Hepatic stellate cell (primary cell): ENCODE measurements around the gene SYP.
"Not testable (repeated sequence)": the region's sequence is repeated elsewhere in the genome, so short reads cannot be mapped to it uniquely, and the experiment has no call there.

Experiments
- DNase-seq: peaks from one replicate; pipeline ENCODE4 v3.0.0; 2011; ENCODE audit warnings: low spot score

Gene SYP

DNA sequence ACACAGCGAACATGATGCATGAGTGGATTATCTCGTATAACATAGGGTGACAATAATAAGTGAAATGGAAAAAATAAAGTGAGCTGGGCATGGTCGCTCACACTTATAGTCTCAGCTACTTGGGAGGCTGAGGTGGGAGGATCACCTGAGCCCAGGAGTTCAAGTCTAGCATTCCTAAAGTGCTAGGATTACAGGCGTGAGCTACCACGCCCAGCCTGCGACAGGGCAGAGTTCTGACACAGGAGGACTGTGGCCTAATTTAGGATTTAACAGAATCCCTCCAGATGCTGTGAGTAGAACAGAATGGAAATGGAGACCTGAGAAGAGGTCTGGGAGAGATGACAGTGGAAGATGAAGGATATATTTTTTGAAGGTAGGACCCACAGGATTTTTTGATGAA is 10.4 kb downstream of the SYP start:
- no peak for DNase-seq

DNA sequence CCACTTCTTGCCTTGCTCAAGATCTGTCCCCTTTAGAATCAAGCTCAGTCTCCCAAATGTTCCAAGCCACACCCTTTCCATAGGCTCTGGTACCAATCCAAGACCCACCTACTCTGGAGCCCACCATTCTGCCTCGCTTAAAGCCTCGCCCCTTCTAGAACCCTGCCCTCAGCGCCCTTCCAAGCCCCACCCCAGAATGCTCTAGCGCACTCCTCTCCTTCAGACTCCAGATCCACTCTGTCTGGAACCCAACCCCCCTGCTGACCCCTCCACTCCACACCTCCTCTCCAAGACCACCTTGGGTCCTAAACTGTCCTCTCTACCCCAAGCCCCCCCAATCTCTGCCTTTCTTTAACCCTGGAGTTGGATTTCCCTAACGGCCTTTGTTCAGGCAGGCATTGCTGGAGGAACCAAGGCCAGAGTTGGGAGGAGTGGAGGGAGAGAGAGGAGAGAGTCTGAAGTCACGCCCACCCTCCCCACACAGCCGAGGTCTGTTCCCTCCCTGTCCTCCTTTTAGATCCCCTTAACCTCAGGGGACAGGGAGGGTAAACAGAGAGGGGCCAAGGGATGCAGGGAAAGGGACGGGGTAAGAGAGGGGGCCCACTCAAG is 11.4 kb downstream of the SYP start:
- DNase-seq: no peak

DNA sequence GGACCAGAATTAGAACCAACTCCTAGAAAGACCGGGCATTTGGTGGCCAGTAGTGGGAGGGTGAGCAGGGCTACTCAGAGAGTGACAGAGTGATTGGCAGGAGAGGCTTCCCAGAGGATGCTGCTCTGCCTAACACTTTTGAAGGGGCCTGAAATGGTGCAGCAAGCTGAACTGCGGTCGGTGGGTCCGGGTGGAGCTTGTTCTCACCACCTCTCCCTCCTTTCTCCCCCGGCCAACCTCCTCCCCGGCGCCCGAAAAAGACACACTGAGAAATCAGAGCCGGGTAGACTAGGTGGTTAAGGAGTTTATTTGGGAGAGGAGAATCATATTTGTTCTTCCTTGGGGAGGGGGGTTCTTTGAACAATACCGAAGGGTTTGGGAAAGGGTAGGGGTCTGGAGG is 12.5 kb downstream of the SYP start:
- no peak for DNase-seq

DNA sequence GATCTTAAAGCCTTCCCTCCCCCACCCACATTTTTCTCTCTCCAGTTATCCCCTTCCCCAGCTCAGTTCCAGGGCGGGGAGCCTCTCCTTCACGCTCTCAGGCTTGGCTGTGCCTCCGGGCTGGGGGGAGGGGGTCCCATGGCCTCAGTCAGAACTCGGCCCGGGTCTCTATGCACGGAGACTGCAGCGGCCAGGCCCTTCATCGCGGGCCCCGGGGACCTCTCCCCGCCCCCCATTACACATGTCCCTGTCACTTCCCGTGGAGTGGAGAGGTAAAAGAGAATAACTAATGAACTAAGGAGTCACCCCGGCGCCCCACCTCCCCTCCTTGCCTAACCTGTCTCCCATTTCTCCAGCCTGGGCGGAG is 13.0 kb downstream of the SYP start:
- no peak for DNase-seq

DNA sequence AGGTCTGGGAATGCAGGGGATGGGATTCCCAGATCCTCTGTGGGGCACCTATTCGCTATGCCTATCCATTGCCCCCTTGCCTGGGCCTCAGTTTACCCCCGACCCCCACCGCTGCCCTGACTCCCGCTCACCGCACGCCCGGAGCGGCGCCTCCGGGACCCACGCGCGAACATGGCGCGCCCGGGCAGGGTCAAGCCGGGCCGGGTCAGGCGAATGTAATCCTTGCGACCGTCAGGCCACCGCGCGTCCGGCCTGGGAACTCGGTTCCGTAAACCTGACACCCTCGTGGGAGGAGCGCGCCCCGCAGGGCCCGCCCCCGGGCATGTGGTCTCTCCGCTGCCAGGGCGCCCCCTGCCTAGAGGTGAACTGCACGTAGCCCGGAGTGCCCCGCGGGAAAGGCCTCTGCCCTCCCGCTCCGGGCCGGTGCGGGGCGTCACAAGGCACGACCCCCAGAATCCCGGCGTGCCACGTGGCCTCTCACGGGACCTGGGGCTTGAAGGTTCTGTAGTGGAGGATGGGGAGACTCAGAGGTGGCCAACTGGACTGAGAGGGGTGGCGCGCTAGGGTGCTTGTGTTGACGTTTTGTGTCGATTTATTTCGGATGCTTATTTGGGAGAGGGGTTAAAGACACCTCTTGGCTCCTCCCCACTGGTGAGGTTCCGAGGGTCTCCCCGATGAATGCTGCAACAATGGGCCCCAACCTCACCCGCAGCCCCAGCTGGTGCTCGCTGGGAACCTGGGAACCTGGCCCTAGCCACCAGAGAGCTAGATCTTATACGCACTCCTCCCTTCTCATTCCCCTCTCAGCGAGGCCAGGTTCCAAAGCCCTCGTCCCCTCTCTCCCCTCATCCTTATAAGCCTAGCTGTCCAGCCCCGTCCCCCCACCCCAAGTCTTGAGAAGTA is 13.6 kb downstream of the SYP start, which contains the start of gene PRICKLE3:
TSS of gene PRICKLE3 (minus strand) at position 249 of the 903 bp plus-strand sequence. CDS start at position 173, 76 bp downstream.
- DNase-seq: peak; percentile 62

DNA sequence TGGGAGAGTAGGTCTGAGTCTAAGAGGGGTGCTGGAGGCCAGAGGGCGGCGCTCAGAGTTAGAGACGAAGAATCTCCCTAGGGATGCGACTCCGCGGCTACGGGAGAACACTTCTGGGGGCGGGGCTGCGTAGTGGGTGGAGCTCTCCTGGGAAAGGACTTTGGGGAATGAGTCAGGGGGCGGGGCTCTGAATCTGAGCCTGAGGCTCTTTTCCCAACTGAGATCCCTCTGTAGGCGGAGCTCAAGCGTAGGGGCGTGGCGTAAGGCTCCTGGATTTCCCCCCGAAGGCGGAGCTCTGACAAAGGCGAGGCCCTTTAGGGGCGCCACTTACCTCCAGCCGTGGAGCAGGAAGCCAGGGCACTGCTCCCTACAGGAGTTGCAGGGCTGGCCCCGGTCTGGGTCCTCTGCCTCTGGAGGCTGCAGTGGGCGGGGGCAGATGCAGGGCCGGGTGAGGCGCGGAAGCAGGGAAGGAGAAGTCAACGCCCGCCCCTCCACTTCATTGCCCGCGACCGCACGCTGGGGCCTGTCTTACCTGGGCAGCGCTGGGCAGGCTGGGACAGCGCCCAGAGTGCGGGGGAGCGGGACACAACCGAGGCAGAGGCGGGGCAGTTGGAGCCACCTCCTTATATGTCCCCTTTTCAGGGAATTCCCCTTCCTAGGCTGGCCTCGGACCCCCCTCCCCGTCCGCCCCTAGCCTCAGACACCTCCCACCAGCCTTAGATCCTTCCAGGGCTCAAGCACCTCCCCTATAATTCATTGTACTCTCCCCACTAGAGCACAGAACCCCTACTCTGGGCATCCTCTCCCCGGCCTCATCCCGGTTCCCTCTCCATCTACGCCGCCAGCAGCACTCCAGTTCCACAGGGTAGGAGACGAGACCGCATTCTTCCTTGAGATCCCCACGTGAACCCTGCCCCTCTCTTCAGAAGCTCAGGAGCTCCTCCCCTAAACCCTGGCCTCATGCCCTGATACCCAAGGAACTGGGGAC is 15.4 kb downstream of the SYP start:
- peak; percentile 83 for DNase-seq

DNA sequence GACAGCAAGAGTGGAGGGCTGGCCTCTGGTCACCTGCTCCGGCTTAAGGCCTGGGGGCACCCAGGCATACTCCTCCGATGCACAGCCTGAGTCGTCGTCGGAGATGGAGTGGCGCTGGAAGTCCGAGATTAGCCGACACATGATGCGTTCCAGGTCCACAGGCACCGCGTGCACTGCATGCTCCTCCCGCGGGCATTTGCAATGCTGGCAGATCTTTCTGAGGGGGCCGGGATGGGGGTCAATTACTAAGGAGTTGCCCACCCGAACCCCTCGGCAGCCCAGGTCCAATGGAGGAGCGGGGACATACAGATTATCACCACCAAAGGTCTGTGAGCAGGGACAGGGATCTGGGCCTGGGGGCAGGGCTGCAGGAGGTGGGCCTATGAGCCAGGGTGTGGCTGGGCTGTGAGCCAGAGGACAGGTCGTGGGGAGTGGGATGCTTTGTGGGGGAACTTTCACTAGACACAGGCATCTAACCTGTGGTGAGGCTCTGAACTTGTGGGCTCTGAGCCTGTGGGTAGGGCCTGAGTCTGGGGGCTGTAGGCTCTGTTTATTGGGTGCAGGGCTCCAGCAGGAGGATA is 16.2 kb downstream of the SYP start:
- DNase-seq: no peak

DNA sequence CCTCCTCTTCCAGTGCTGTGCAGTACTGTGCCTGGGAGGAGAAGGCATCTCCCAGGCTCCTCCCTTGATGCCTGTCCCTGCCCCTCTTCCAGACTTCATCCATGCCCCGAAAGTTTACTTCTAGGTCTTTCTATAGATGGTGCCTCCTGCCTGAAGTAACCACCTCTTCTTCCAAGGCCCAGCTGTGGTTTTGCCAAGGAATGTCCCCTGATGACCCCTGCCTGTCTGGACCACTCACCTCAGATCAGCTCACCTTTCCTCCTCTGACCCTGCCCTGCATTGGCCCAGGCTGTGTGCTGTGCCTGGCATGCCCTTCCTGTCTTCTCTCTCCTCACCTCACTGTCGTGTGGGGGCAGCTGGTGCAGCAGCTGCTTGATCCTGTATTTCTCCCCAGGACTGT is 20.6 kb downstream of the SYP start:
- DNase-seq: no peak

DNA sequence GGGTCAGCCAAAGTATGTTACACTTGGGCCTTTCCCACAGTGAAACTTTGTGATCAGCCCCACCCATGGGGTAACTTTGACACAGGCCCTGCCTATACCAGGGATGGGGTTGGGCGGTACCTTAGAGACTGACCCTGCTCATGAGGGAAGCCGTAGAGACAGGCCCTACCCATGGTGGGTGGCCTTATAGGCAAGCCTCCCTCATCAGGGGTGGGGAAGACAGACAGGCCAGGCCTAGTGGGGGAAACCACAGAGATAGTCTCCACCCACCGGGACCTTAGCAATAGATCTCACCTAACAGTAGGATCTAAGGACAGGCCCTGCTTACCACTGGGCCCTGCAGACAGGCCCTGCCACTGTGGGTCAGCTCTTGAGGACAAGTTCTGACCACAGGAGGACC is 21.5 kb downstream of the SYP start:
- no peak for DNase-seq

DNA sequence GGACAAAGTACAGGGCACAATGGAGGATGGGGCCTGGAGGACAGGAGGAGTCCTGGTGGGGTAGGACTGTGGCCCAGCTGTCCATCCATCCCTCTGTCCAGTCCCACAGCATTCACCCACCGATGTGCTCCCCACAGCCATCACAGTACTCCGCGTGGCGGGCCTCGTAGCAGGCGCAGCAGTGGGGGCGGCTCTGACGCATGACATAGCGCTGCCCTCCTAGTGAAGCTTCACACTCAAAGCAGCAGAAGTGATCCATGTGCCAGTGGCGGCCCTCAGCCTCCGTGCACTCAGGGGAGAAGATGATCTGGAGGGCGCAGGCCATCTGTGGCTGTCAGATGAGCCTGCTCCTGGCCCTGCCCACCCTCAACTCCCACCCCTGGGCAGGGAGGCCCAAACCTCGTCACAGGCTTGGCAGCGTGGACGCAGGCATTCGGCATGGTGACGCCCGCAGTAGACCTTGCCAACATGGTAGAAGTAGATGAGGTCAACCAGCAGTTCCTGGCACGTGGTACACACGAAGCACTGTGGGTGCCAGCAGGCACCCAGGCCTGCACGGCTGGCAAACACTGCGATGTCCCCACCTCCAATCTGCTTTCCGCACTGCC is 22.0 kb downstream of the SYP start:
- DNase-seq: no peak

DNA sequence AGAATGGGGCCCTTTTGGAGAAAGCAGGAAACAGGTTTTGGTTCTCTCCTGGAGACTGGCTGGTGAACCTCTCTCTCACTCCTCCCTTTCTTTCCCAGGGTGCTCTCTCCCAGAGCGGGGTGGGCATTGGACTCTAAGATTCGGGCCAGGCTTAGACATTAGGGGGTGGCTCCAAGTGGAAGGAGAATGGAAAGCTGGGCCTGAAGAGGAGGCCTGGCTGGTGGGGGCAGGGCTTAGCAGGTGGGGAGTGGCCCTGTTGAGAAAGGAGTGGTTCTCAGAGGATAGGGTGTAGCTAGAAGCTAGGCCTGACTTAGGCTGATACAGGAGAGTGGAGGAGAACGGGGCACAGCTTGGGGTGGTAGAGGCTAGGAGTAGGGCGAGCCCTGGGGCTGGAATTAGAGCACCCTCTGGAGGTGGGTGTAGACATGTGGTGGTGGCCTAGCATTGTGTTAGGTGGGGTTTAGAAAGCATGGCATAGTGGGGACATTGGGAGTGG is 22.6 kb downstream of the SYP start:
- no peak for DNase-seq

DNA sequence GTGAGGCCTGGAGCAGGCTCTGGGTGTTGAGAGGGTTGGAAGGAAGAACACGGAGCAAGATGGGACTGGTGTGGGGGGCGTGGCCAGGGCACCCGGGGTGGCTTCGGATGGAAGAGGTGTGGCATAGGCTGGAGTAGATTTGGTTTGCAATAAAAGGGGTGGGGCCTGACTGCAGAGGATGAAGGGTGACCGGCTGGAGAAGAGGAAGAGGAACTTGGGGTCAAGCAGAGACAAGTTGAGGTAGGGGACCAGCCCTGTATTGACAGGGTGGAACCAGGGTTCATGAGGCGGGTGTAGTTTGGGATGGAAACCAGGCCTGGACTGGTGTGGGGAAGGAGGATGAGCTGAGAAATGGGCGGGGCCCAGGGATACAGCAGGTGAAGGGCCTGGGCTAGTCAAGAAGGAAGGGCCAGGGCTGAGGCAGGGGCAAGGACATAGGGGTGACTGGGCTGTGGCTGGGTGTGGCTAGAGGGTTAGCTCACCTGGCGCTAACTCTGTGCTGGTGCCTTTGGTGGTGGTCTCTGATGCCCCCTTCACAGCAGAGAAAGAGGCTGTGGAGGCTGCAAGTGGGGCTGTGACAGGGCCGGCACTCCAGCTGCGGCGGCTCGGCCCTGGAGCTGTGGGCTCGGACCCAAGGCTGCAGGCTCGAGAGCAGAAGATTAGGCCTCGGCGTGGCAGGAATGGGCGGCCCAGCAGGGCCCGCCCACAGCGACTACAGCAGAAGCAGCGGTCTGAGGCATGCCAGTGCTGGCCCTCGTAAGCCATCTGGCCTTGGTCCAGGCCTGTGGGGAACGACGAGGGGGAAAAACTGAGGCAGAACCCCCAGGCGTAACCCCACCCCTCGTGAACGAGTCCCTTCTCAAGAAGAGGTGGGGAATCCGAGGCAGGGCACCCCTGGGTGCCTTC is 23.3 kb downstream of the SYP start:
- no peak for DNase-seq

DNA sequence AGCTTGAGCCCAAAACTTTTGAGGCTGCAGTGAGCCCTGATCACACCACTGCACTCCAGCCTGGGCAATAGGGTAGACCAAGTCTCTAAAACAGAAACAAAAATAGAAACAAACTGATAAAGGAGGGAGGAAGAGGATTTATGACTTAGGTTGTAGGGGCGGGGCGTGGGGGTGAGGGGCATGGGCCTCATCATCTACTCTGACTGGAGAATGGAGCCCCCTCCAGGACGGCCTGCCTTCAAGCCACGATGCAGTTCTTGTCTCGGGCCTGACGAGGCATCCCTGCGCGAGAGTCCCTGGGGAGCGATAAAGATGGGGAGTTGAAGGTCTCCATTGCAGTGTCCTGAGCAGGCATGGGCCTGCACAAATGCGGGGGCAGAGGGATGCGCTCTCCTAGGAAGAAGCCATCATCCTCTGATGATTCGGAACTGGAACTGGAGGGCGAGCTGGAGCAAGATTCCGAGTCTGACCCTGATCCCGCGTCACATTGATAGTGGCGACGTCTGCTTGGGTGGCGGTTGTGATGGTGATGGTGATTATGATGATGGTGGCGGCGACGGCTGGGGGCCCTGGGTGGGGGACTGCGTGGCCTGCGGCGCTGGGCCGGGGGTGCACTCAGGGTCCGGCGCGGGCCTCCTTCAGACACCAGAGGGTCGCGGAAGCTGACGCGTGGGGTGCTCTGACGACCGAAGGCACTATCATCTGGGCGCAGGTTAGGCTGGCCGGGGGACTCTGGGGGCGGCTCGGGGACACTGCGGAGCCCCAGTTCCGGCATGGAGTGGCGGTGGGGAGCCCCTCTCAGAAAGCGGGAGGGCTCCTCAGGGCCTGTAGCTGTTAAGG is 24.3 kb downstream of the SYP start:
- DNase-seq: no peak

DNA sequence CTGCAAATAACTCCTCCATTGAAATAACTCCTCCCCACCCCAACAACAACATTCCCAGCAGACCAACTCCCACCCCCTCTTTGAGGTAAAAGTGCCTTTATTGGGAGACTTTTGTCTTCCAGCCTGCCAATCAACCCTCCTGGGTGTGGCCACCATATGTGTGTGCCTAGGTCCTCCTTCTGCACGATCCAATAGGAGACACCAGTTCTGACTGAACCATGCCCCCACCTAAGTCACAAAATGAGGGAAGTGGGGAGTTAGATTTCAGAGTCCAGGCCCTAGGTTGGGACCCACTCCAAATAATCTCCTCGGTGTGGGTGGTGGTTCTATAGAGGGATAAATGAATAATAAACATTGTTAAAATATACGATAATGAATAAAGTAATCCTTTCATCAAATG is 25.3 kb downstream of the SYP start:
- no peak for DNase-seq

DNA sequence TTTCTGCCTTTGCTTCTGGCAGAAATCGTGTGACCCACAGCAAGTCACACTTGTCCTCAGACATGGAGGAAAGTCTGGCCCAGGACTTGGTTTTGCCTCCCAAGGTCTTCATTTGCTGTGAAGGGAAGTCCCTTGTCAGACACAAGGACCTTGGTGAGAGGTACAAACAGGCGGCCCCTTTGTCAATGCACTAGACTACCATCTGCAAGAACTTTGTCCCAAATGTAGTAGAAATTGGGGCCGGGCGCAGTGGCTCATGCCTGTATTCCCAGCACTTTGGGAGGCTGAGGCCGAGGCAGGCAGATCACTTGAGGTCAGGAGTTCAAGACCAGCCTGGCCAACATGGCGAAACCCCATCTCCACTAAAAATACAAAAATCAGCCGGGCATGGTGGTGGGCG is 26.4 kb downstream of the SYP start:
- not testable (repeated sequence) for DNase-seq

DNA sequence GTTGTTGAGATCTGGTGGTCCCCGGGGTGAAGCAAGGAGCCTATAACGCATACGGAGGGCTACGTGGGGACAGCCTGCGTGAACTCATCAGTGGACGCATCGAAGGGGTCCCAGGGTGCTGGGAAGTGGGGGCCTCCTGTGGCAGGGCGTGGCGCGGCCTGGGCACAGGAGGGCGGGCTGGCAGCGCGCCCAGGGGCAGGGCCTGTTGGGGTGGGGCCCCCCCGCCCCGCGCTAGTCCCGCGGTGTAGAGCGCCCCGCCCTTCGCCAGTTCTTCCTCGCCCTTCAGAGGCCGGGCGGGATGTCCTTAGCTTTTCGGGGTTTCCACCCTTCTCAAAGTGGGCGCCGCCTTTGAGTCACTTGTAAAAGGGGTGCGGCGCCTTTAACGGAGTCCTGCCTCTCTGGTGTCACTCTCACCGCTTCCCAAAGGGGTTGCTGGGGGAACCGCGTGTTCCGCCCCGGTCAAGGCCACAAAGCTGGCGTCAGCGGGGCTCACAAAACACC is 27.7 kb downstream of the SYP start:
- DNase-seq: no peak

DNA sequence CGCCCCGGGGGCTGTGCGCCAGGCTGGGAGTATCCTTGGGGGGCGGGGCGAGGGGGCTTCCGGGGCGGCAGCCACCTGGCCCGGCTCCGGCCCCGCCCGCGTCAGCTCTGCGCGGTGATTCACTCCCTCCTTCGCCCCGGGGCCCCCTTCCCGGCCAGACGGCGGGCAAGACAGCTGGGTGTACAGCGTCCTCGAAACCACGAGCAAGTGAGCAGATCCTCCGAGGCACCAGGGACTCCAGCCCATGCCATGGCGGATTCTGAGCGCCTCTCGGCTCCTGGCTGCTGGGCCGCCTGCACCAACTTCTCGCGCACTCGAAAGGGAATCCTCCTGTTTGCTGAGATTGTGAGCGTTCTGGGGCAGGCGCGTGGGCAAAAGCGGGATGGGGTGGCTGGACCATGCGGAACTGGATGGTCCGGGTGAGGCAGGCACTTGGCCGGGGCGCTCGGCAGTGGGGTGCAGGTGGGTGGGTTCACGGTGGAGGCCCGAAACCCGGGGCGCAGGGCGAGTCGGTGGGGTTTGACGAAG is 28.2 kb downstream of the SYP start, which contains the start of gene PLP2:
TSS of gene PLP2 (plus strand) at position 147 of the 528 bp plus-strand sequence. CDS start at position 250, 103 bp downstream.
- DNase-seq: peak; percentile 44

DNA sequence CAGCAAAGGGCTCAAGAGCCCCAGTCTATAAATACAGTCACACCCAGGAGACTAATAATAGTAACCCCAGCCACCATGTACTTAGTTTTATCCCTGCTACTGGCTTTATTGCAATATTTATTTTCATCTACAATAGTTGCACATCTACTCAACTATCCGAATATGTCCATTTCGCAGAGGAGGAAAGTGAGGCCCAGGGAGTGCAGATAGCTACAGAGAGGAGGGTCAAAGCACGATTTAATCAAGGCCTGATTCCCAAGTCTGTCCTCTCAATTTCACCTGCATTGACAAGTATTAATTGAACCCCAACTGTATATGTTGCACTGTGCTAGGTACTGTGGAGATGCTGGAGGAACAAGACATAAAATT is 32.3 kb downstream of the SYP start:
- DNase-seq: no peak
